ENCODE measurements around the gene TCF23.
"Not testable (repeated sequence)": the region's sequence is repeated elsewhere in the genome, so short reads cannot be mapped to it uniquely, and the experiment has no call there.

TCF23 gene

GRCh38 chr2:27189989-27190388 lies 41.2 kb downstream of the TCF23 start:
- no peak for DNase-seq (ENCODE audit: low read depth)

- DNase-seq (ENCODE audit: low read depth) = peak; percentile 71
Measured at GRCh38 chr2:27191070-27191829, 42.4 kb downstream of the TCF23 start.

GRCh38 chr2:27194538-27195354 lies 45.9 kb downstream of the TCF23 start:
- DNase-seq (ENCODE audit: low read depth) = peak; percentile 25

- DNase-seq (ENCODE audit: low read depth) = not testable (repeated sequence)
Measured at GRCh38 chr2:27195799-27196198, 47.0 kb downstream of the TCF23 start.

- DNase-seq (ENCODE audit: low read depth) = not testable (repeated sequence)
Measured at GRCh38 chr2:27198068-27198467, 49.3 kb downstream of the TCF23 start.

GRCh38 chr2:27198627-27199026 lies 49.8 kb downstream of the TCF23 start:
- DNase-seq (ENCODE audit: low read depth) = no peak

- DNase-seq (ENCODE audit: low read depth) = no peak
Measured at GRCh38 chr2:27199241-27199640, 50.4 kb downstream of the TCF23 start.

GRCh38 chr2:27201675-27202074 lies 52.9 kb downstream of the TCF23 start:
- DNase-seq (ENCODE audit: low read depth) = no peak

- DNase-seq (ENCODE audit: low read depth) = no peak
Measured at GRCh38 chr2:27202854-27203253, 54.0 kb downstream of the TCF23 start.

- no peak for DNase-seq (ENCODE audit: low read depth)
Measured at GRCh38 chr2:27203741-27204140, 54.9 kb downstream of the TCF23 start.

- no peak for DNase-seq (ENCODE audit: low read depth)
Measured at GRCh38 chr2:27204566-27204965, 55.8 kb downstream of the TCF23 start.

GRCh38 chr2:27205206-27205605 lies 56.4 kb downstream of the TCF23 start:
- DNase-seq (ENCODE audit: low read depth) = no peak

- DNase-seq (ENCODE audit: low read depth) = no peak
Measured at GRCh38 chr2:27206346-27206745, 57.5 kb downstream of the TCF23 start.
